ENCODE measurements around the gene GSTK1. TPM values are rescaled to one million over a fixed set of nuclear protein-coding genes. Genes with fewer than 3 reads are reported as not detected.

Gene GSTK1
- total RNA-seq, 1 donor: 91.9 TPM

DNA sequence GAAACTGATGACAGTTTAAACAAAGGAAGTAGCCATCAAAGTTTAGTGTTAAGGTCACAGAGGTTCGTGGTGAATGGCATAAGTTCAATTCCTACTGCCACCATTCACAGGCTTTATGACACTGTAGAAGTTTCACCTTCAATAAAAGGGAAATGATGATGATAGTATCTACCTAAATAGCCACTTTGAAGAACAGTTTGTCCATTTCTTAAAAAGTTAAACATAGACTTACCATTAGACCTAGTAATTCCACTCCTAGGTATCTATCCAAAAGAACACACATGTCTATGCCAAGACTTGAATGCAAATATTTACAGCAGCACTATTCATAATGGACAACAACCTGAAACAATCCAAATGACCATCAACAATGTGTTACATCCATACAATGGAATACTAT is 18.9 kb upstream of the GSTK1 start:
- H3K4me3 ChIP-seq (ENCODE audit: low read depth, low read length): no peak overlapping the region
- no peak for DNase-seq (ENCODE audit: low read depth)
- TF ChIP-seq, protein P1, sequence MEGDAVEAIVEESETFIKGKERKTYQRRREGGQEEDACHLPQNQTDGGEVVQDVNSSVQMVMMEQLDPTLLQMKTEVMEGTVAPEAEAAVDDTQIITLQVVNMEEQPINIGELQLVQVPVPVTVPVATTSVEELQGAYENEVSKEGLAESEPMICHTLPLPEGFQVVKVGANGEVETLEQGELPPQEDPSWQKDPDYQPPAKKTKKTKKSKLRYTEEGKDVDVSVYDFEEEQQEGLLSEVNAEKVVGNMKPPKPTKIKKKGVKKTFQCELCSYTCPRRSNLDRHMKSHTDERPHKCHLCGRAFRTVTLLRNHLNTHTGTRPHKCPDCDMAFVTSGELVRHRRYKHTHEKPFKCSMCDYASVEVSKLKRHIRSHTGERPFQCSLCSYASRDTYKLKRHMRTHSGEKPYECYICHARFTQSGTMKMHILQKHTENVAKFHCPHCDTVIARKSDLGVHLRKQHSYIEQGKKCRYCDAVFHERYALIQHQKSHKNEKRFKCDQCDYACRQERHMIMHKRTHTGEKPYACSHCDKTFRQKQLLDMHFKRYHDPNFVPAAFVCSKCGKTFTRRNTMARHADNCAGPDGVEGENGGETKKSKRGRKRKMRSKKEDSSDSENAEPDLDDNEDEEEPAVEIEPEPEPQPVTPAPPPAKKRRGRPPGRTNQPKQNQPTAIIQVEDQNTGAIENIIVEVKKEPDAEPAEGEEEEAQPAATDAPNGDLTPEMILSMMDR (IDR thresholded peaks at IDR 0.05; ENCODE audit: insufficient read depth, low read length): no peak

DNA sequence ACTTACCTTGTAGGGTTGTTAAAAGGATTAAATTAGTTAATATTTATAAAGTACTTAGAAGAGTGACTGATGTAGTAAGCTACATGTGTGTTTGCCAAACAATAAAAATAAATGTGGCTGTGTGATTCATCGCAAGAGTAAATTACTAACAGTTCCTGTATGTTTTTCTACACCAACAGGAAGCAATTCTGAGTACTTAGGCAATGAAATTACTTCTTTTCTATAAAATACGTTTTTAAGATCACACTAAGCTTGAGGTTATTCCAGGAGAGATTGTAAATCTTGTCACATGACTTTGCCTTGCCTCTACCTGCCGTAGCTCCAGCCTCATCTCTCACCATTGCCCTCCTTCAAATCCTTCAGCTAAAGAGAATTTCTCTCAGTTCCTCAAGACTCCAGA is 18.1 kb upstream of the GSTK1 start:
- peak; percentile 10 for DNase-seq (ENCODE audit: low read depth)
- no peak overlapping the region for H3K4me3 ChIP-seq (ENCODE audit: low read depth, low read length)
- TF ChIP-seq, protein P1 (IDR thresholded peaks at IDR 0.05; ENCODE audit: insufficient read depth, low read length): no peak

DNA sequence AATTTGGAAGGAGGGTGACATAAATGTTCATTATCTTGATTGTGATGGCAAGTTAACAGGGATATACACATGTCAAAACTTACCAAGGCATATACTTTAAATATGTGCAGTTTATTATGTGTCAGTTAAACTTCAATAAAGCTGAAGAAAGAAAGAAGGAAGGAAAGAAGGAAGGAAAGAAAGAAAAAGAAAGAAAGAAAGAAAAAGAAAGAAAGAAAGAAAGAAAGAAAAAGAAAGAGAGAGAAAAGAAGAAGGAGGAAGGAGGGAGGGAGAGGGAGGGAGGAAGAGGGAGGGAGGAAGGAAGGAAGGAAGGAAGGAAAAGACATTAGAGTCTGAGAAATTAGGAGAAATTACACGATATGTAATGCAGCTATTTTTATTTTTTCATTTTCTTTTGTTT is 15.9 kb upstream of the GSTK1 start:
- no peak for DNase-seq (ENCODE audit: low read depth)
- no peak overlapping the region for H3K4me3 ChIP-seq (ENCODE audit: low read depth, low read length)
- TF ChIP-seq, protein P1 (IDR thresholded peaks at IDR 0.05; ENCODE audit: insufficient read depth, low read length): no peak

DNA sequence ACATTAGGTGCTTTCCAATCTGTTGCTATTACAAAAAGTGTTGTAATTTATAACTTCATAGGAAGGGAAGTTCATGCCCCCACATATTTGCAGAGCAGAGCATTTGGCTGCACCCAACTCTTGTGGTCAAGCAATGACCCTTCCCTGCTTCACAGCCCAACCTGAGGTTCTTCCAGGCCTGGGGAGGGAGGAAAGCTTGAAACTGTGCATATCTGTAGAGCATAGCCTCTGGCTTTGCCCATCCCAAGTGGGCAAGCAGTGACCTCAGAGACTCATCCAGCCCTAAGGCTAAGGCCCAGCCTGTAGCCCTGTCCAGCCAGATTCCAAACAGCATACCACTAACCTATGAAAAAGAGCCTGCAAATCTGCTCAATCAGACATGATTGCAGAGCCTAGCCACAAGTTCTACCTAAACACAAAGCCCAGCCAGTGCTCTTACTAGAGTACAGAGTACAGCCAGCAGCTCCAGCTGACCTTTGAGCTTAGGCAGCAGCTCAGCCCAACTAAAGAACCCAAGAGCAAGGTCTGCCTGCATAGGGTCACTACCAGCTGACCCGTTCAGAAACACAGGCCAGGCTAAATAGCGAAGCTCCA is 14.4 kb upstream of the GSTK1 start:
- no peak overlapping the region for H3K4me3 ChIP-seq (ENCODE audit: low read depth, low read length)
- peak; percentile 38 for DNase-seq (ENCODE audit: low read depth)

DNA sequence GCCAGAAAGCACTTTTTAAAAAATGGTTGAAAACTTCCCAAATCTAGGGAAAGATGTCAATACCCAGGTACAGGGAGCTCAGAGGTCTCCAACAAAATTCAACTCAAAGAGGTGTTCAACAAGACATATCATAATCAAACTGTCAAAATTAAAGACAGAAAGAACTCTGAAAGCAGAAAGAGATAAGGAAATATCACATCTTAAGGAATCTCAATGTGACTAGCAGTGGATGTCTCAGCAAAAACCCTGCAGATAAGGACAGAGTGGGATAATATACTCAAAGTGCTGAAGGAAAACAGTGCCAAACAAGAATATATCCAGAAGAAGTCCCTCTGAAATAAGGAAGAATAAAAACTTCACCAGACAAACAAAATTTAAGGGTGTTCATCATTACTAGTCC is 13.0 kb upstream of the GSTK1 start:
- no peak for DNase-seq (ENCODE audit: low read depth)
- no peak overlapping the region for H3K4me3 ChIP-seq (ENCODE audit: low read depth, low read length)
- TF ChIP-seq, protein P1 (IDR thresholded peaks at IDR 0.05; ENCODE audit: insufficient read depth, low read length): no peak

More for the DNA sequence above, 14.4 kb upstream of the GSTK1 start:
- TF ChIP-seq, protein P1 (IDR thresholded peaks at IDR 0.05; ENCODE audit: insufficient read depth, low read length): no peak

DNA sequence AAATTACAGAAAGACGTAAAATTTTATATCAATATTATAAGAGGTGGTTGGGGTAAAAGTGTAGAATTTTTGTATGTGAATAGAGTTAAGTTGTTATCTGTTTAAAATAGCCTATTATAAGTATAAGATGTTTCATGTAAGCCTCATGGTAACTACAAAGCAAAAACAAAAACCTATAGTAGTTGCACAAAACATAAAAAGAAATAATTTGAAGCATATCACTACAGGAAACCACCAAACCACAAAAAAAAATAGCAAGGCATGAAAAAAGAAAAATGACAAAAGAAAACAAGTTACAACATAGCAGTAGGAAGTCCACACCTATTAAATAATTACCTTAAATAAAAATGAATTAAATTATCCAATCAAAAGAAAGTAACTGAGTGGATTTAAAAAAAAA is 12.4 kb upstream of the GSTK1 start:
- no peak overlapping the region for H3K4me3 ChIP-seq (ENCODE audit: low read depth, low read length)
- TF ChIP-seq, protein P1 (IDR thresholded peaks at IDR 0.05; ENCODE audit: insufficient read depth, low read length): no peak
- DNase-seq (ENCODE audit: low read depth): no peak

DNA sequence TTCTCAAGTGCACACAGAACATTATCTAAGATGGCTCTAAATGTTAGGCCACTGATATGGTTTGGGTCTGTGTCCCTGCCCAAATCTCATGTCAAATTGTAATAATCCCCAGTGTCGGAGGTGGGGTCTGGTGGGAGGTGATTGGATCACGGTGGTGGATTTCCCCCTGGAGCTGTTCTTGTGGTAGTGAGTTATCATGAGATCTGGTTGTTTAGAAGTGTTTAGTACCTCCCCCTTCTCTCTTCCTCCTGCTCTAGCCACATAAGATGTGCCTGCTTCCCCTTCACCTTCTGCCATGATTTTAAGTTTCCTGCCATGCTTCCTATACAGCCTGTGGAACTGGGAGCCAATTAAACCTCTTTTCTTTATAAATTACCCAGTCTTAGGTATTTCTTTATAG is 11.2 kb upstream of the GSTK1 start:
- TF ChIP-seq, protein P1 (IDR thresholded peaks at IDR 0.05; ENCODE audit: insufficient read depth, low read length): no peak
- DNase-seq (ENCODE audit: low read depth): no peak
- H3K4me3 ChIP-seq (ENCODE audit: low read depth, low read length): no peak overlapping the region

Measured in fibroblast of the aortic adventitia (primary cell).